Activated T-helper 9 cell treated with anti-CD3 and anti-CD28 coated beads, Interleukin-2, amount 50 U/mL, for 16 hours (primary cell): ENCODE measurements around the gene ASTL.

ENCODE experiments used
- DNase-seq: peaks from one replicate; pipeline ENCODE4 v3.0.0-alpha.2; 2020; ENCODE audit warnings: low read depth

The ASTL gene

DNA sequence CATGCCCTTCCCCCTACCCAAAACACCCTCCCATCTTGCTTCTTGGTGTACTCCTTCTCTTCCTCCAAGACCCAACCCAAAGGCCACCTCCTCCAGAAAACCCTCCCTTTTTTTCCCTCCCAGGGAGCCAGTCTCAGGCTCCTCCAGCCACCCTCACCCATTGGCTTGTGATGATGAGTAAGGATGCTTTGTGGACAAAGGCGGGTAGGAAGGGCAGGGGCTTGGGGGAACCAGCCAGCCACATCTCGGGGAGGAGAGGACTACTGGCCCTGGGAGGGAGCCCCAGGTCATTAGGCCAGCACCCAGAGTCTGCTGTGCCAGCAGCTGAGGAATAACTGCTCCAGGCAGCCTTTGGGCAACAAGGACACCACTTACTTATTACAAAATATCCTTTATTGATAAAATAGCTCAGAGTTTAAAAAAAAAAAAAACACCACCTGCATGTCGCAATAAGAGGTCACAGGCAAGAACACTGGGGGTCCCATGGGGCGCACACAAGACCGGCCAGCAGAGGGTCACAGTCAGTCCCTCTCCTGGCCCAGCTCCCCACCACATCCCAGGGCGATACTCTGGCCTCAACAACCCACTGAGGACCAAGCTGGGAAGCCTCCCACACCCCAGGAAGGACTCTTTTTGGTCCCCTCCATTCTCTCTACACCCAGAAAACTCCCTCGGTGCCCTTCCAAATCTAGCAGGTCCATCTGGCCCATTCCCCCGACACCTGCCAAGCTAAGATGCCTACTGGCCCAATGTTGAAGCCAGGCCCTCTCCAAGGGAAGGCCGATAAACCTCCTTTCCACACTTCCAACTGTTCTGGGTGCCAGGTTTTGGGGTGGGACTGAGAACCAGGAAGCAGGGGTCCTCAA, 25.6 kb downstream of the ASTL start:
- no peak for DNase-seq

DNA sequence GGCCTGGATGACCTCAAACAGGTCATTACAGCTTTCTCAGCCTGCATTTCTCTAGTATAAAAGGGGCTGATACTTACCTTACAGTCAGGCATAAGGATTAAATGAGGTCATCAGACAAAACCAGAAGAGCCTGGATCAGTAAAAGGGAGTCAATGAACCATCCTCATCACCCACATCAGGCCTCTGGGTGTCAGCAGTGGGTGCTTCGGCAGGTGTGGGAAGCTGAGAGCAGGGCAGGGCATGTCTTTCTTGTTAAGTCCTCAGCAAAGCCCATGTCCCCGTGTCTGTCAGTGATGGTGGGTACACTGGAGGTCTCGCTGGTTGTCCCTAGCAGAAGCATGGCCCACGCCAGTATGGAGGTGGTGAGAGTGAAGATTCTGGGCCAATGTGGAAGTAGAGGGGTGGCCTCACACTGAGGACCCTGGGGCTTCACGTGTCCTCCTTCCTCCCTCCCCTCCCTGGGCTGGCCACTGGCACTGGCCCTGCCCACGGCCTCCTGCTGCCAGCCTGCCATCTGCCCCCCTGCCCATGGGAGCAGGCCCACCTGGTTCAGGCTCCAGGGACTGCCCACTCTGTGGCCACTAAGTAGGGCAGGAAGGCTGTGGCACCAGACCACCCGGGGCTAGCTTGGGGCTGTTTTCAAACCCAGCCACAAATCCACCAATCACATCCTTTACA, 26.3 kb downstream of the ASTL start:
- no peak for DNase-seq

DNA sequence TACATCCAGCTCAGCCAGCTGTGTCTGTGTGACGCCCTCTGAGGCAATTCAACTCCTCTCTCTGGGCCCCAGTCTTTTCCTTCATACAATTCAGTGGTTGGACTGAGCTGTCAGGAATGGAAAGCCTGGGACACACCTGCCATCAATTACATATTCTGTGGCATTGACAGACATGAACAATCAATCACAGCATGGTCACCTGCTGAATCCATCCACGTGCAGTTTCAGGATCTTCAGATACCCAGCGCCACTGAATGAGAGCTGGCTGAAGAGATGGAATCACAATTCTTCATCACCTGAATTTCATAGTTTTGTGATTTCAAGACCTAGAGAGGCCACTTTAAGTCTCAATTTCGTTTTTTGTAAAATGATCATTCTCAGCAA, 27.1 kb downstream of the ASTL start:
- no peak for DNase-seq

DNA sequence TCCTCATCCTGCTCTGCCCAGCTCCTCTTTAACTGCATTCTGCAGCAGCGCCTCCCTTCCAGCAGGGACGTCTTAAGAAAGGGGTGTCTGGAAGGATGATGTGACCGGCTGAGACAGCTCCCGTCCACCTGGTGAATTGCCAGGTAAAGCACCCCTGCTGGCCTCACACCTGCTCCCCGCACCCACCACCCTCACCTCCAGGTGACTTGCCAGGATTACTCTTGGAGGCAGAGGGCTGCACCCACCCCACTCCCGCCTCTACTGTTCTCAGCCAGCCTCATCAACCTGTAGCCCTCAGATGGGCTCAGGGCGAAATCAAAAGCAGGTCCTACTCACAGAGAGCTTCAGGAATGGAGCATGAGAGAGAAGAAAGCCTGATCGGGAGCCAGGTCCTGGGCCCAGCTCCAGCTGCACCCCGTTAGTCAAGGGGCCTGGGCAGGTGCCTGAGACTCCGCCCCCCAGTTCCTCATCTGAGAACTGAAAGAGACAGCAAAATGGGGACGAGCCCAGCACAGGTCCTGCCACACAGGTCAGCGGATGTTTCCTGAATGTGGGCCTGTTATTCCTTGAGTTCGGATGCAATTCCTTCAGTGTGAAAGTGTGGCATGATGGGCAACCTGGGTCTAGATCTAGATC, 27.6 kb downstream of the ASTL start:
- no peak for DNase-seq

DNA sequence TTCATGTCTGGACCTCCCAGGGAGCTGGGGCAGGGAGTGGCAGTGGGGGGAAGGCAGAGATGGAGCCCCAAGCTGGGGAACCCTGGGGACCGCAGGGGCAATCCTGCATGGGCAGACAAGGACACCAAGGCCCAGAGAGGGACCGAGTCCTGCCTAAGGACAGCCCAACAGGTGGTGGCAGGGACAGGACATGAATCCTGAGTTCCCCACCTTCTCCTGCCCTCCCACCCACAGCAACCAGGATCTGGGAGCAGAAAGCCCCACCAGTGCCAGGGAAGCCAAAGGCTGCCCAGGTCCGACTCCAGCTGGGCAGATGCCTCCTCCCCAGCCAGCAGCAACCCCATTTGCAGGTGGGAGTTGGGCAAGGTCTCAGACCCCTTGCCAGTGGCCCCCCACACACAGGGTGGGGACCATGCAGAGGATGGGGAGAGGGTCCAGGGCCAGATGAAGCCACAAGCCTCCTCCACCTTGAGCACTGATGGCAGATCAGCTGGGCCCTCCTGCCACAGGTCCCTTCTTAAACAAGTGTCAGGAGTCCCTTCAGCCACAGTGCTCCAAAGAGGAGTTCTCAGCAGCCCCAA, 28.3 kb downstream of the ASTL start:
- no peak for DNase-seq

DNA sequence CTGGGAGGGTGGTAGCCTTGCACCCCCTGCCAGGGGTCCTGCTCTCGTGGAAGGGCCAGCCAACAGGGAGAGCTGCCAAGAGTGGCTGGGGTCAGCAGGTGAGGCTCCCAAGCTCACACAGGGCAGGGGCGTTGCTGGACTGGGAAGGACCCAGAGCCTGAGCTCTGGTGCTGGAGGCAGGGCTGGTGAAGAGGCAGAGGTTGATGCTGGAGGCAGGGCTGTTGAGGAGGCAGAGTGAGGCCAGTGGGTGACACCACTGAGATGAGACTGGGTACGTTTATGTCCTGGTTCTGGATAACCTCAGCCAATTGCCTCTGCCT, 29.0 kb downstream of the ASTL start:
- DNase-seq = no peak

DNA sequence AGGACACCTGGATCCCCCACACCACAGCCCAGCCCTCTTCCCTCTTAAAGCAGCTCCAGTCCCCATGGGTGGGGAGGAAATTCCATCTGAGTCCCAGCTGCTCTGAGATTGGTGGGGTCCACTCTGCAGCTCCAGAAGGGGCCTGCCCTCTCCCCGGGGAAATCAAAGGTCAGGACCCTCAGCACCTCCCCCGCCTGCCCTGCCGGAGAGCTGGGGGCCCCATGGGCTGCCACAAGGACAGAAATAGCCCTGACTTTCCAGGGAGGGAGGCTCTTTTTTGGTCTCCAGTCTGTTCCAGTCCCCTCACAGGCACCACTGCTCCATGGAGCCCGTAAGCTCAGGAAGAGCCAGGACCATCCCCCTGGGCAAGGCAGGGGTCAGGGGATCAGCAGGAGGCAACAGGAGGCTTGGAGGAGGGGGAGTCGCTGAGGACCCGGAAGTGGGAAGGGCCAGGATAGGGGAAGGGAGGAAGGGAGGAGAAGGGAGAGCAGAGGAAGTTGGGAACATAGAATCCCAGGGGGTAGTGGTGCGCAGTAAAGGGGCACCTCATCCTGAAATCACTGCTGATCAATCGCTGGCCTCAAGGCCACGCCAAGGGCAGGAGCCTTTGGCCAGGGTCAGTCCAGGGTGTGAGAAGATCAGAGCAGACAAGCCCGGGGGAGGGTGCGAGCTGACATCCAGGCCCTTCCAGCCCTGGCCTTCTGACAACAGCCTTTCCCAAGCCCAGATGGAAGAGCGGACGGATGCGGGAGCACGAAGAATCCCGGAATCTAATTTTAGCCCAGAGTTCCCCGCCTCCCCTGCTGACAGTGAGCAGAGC, 29.6 kb downstream of the ASTL start:
- no peak for DNase-seq

DNA sequence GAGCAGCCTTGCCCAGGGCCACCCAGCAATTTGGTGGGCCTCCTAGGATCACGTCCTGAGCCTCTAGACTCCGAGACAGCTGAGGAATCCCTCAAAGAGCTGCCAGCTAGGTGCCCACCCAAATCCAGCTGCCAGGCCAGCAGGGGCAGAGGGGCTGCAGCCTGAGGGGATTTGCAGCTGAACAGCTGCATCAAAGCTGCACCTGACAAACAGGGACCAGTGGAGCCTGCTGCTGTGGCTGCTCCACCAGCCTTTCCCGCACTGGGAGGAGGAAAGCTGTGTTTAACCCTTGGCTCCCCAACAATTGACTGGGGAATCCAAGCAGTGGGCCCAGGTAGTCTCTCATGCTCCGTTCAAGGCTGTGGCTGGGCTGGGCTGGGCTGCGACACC, 30.2 kb downstream of the ASTL start:
- no peak for DNase-seq

DNA sequence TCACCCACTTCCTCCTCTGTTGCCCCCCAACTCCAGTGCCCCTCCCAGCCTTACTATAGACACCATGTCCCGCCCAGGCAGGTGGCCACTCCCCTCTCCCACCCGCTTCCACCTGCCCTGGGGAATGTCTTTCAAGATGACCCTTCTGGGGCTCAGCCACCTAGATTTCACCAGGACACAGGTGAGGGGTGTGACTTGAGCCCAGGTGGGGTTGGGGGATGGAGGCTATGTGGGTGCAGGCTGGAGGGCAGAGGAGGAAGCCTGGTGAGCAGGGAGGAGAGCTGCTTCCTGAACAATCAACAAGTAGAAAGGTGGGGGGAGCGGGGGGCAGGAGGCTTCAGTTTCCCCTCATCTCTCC, 30.6 kb downstream of the ASTL start:
- DNase-seq = no peak

DNA sequence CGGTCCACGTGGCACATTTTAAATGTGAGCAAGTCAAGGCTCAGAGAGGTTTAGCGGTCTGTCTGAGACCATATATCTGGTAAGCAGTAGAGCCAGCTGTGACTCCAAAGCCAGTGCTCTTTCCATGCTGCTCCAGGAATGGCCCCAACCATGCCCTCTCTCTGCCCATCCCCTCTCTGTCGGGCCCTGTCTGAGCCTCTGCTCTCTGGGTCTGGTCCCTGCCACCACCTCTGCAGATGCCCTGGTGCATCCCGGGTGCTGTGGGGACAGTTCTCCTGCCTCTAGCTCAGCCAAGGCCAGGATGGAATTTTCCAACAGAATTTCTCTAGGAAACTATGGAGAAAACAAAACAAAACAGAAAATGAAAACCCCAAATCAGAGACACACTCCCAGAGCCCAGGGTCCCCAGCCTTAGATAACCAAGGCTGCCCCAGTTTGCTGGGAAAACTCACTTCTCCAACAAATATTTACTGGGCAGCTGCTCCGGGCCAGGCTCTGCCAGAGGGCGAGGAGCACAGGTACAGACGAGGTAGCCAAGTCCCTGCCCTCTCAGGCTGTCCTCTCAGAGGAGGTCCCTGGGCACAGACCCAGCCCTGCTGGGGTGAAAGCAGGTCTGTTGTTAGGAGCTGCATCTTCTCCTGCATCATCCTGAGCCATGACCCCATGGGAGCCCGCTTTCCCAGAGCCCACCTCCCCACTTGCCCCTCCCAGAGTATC, 31.2 kb downstream of the ASTL start:
- DNase-seq = no peak

DNA sequence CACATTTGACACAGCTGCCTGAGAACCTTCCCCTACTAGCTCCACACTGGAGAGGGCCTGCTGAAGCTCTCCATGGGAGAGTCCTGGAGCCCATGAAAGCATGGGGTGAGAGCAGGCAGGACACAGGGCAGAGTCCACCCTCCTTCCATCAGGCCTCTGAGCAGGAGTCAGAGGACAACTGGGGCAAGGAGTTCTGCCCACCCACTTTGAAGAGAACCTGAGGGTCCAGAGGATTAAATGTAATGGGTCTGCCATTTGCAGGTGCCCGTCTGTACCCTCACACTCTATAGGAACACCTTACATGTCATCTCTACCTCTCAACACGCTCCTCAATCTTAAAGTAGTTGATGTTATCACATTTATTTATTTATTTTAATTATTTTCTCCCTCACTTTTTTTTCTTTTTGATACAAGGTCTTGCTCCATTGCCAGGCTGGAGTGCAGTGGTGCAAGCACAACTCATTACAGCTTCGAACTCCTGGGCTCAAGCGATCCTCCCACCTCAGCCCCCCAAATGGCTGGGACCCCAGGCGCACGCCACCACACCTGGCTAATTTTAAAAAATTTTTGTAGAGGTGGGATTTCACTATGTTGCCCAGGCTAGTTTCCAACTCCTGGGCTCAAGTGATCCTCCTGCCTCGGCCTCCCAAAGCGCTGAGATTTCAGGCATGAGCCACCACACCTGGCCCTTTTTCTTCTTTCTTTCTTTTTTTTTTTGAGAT, 32.1 kb downstream of the ASTL start:
- DNase-seq = no peak

DNA sequence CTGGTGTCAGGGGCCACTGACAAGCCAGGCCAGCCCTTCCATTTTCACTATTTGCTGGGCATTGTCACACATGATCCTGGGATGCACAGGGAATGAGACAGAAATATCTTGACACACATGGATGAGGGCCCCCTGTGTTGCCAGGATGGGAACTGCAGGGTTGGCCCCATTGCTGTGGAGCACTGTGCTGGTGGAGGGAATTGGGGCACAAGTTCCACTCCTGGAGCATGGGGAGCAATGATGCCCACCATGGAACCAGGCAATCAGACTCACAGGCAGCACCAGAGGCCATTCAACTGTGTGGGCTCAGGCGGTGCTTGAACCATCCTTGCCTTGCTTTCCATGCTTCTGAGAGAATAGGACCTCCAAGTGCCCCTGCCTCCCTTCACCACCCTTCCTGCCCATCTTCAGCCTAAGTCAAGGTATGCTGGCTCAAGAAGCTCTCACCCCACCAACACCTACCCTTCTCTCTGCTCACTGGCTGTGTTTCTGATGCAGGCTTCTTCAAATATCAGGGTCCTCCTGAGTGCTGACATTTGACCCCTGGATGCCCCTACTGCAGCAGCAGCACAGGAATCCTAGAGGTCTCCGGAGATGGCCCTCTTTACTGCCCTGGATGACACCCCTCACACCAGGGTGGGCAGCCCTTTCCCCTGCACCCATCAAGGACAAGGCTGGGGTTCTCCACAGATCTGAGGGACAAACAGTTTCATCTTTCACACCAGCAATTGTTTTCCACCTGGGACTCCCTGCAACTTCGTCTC, 33.0 kb downstream of the ASTL start:
- DNase-seq = no peak

DNA sequence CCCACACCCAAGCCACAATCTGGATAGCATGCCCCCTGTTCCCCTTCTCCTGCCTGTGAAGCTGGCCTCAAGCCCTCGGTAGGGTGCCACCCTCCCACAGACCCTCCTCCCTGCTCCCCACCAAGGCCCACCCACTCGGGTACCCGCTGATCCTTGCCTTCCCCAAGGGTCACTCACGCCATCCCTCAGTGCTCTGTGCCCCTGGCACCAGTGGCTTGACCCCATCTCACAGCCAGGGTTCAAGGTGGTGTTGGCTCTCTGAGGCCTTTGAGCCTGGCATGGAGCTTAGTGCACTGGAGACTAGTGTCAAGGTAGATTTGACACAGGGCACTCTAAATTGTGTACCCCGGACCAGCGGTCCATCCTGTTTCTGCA, 33.8 kb downstream of the ASTL start:
- no peak for DNase-seq

DNA sequence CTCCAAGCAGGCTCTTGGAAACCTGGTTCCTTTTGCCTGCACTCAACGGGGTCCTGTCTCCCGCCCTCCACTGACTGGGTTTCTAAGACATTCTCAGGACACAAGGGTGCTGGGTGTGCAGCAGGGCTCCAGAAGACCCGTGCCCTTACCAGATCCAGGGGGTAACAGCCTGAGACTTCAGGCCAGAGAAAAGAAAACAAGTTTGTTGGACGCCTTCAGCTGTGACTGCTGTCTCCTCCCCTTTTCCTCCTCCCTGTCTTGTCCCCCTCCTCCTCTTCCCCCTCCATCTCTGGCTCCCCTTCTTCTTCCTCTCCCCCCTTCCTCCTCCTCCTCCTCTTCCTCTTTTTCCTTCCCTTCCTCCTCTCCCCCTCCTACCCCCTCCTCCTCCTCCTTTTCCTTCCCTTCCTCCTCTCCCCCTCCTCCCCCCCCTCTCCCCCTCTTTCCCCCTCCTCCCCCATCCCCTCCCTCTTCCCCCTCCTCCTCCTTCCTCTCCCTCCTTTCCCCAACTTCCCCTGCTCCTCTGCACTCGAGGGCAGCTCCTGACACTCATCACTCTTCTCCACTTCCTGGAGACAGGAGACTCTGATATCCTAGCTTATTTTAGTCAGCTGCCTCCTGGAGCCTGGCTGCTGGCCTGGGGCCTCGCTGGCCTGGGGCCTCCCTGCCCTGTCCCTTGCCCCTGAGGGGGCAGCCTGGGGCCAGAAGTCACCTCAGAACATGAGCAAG, 34.4 kb downstream of the ASTL start:
- DNase-seq = no peak

DNA sequence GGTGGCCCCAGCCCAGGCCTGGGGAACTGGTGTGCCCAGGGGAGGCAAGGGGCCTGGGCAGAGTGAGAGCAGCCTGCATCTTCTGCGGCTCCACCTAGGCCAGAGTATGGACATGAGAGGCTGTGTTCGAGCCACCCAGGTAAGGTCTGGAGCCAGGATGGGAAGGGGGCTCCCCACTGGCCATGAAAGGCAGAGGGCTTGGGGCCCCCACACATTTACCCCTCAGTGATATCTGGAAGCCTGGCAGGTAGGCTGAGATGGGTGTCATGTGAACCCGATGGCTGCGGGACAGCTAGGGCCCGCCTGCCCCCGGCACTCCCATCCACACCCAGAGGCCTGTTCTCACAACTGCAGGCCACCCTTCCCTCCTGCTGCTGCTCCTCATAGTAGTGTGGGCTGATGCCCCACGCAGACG, 35.1 kb downstream of the ASTL start:
- DNase-seq = no peak

DNA sequence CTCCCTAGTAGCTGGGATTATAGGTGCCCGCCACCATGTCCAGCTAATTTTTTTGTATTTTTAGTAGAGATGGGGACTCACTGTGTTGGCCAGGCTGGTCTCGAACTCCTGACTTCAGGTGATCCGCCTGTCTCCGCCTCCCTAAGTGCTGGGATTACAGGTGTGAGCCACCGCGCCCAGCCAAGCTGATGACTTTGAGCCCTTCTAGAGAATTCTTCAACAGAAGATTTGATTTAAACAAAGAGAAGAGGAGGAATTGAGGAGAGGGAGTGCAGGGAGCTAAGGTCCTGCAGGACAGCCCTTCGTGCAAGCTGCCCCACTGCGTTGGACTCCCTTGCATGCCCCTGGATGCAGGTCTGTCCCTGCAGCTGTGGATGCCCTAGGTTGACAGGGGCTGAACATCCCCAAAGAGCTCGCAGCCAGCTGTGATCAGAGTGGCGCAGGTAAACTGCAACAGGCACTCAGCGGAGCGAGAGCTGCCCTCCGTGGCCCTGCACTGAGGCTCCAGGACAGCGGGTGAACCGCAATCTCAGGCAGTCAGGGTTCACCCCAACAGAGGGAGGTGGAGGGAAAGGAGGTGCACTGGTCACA, 35.6 kb downstream of the ASTL start:
- no peak for DNase-seq

DNA sequence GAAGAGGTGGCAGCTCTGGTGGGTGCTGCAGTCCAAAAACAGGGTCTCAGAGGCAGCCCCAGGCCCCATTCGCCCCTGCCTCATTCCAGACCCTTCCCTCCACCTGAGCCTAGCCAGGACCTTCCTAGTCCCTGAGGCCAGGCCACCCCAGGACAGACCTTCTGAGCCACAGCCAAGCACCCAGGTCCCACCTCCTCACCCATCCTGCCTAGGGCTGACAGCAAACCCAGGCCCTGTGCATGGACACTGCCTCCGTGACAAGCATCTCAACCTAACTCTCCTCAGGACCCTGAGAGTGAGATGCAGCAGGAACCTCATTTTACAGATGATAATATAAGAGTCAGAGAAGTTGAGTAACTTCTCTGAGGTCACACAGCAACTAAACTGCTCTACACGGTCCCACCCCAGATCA, 37.4 kb downstream of the ASTL start:
- no peak for DNase-seq

DNA sequence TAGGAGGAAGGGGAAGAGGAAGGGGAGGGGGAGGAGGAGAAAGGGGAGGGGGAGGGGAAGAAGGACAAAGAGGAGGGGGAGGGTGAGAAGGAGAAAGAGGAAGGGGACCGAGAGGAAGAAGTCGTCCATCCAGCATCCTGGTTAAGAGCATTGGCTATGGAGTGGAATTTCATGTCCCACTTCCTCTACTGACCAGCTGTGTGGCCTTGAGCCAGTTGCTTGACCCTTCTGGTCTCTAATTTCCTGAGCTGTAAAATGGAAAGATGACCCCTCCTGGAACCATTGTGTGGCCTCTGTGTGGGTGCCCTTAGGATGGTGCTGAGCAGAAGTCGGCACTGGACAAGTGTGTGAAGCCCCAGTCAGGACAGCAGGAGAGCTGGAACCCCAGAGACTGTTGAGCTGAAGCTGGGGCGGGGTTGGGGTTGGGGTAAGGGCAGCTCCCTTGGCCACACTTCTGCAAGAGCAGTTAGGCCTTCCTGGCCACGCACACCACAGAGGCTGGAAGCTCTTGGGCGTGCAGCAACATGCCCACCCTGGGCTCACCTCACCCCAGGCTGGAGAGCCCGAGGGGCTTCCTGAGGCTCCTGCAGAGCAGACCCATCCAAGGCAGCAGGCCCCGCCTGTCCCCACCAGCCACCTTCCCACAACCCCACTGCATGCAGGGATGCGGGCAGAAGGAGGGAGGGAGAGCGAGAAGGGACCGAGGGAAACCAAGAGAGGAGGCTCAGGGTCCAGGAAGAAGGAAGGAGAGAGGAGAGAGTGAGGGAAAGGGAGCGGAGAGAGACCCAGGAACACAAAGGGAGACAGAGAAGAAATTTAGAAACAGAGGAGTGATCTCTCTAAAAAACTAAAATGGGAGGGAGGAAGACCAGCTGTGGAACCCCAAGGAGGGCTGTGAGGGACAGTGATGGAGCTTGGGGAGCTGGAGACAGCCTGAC, 38.2 kb downstream of the ASTL start:
- no peak for DNase-seq
